ENCODE data around the gene MOB3A.
A peak's percentile ranks its signal among the peaks of the same experiment; 100 is the strongest.
"Not testable (repeated sequence)": the region's sequence is repeated elsewhere in the genome, so short reads cannot be mapped to it uniquely, and the experiment has no call there.

The MOB3A gene

DNA sequence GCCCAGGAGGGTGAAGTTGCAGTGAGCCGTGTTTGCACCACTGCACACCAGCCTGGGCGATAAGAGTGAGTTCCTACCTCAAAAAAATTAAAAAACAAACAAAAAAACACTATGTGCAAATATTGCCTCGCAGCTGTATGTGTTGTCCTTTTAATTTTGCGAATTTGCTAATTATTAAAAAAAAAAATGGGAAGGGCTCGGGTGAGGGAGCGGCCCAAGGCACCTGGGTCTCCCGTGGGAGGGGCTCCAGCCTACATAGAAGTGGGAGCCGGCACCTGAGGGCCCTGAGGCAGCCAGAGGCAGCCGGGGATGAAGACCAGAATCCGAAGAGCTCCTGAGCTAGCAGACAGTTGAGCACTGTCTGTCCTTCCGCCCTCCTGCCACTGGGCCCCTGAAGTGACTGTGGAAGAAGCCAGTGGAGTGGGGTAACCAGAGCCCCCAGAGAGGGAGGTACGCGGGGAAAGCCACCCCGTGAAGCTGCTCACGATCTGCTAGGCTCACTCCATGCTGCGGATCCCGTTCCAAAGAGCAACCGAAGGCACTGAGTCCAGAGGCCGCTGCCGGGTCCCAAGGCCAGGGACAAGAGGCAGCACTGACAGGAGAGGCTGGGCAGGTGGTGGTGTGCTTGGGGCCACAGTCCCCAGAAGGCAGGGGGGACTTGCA lies 7.0 kb upstream of the MOB3A start:
- no peak for DNase-seq

DNA sequence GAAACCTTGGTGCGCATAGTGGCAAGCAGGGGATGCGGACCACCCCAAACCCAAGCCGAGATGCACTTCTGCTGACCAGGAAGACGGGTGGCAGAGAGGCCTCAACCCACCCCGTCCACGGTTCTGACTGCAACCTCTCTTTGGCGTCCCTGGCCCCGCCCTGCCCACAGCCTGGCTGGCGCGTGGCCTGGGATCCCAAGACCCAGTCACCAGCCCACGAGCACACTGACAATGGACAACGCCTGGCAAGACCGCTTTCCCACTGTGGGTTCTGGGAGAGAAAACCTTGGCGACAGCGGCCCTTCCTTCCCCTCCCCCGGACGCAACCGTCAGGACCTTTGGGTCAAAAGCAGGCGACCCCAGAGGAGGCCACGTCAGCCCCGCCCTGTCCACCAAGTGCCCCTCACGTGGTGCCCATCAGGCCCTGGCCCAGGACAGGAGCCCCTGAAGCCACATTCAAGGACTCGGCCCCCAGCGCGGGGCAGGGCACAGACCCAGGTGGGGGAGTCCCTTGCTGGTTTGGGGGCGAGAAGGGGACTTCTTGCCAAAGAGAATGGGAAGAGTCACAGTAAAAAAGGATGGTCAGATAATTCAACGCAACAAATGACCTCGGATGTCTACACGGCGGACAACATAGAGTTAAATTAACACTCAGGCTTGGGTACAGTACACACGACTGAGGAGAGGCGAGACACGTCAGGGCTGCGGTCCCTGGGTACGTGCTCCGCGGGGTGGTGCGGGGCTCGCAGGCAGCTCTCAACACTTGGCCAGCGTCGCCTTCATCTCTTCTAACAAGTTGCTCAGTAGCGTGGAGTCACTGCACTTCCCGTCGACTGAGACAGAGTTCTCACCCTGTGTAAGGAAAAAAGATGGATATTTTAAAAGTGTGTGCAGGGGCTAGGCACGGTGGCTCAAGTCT lies 5.5 kb upstream of the MOB3A start:
- DNase-seq, result no peak

DNA sequence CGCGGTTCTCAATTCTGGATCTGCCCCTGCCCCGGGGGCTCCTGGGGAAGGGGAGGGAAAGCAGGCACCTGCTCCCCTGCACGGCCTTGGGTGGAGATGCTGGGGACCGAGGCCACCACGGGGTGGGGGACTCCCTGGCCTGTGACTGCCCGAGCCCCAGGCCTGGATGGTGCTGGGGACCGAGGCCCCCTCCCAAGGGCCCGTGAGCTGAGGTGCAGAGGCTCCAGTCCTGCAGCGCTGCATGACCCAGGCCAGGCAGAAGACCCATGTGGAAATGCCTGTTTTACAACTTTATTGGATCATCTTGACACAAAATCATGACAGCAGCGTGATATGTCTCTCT lies 4.6 kb upstream of the MOB3A start:
- DNase-seq, result no peak

DNA sequence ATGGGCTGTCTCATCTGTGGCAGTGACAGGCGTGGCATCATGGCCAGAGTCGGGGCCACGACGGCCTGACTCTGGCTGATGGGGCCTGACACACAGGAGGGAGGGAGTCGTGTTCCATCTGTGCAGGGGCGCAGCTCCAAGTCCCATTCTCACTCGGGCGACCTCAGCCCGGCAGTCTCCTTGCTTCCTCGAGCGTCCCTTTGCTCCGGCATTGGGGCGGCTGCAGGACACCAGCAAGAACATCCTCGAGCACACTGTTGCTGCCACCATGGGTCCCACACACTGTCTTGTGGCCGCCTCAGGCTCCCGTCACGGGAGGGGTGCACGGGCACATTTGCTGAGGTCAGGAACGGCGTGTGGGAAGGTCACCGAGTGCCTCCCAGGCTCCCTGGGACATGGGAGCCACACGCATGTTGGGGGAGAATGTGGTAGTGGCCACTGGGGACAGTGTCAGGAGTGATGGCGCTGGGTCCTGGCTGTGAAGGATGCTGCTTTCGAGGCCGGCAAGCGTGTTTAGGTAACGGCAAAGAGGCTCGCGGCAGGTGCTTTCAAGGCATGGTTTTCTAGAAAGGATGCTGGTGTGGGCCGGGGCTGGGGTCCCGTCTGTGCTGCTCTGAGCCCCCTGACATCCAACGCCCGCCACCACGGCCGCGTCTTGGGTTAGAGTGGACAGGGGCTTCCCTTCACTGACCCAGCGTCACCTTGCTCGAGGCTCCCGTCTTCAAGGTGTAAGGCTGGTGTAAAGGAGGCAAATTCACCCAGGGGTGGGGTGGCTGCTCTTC lies 4.0 kb upstream of the MOB3A start:
- no peak for DNase-seq

DNA sequence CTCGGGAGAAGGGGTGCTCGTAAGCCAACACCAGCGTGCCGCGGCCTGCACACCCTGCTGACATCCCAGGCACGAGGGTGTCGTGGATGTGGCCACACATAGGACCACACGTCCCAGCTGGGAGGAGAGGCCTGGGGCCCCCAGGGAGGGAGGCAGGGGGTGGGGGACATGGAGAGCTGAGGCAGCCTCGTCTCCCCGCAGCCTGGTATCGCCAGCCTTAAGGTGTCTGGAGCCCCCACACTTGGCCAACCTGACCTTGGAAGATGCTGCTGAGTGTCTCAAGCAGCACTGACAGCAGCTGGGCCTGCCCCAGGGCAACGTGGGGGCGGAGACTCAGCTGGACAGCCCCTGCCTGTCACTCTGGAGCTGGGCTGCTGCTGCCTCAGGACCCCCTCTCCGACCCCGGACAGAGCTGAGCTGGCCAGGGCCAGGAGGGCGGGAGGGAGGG lies 3.0 kb upstream of the MOB3A start:
- no peak for DNase-seq

DNA sequence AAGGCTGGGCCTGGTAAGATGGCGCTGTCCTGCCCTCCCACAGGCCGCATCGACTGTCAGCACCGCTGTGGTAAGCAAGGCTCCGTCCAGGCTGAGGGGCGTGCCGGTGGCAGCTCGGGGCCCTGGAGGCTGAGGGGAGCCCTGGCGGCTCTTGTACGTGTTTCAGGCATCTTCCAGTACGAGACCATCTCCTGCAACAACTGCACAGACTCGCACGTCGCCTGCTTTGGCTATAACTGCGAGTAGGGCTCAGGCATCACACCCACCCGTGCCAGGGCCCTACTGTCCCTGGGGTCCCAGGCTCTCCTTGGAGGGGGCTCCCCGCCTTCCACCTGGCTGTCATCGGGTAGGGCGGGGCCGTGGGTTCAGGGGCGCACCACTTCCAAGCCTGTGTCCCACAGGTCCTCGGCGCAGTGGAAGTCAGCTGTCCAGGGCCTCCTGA lies 1.8 kb upstream of the MOB3A start:
- no peak for DNase-seq

DNA sequence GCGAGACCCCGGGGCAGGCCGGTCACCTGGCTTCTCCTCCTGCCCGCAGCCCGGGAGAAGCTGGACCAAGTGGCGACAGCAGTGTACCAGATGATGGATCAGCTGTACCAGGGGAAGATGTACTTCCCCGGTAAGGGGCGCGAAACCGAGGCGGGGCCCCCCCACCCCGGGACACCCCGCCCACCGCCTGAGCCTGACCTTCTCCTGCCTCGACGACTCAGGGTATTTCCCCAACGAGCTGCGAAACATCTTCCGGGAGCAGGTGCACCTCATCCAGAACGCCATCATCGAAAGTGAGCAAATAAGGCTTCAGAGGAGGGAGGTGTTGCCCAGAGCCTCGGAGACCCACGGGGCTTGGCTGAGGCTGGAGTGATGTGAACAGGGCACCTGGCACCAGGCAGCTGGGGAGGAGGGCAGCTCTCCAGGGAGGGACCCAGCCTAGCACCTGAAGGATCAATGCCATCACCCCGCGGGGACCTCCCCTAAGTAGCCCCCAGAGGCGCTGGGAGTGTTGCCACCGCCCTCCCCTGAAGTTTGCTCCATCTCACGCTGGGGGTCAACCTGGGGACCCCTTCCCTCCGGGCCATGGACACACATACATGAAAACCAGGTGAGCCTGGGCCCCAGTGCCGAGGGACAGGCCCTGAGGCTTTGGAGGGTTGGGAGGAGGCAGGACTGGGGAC lies 1.2 kb upstream of the MOB3A start:
- no peak for DNase-seq

DNA sequence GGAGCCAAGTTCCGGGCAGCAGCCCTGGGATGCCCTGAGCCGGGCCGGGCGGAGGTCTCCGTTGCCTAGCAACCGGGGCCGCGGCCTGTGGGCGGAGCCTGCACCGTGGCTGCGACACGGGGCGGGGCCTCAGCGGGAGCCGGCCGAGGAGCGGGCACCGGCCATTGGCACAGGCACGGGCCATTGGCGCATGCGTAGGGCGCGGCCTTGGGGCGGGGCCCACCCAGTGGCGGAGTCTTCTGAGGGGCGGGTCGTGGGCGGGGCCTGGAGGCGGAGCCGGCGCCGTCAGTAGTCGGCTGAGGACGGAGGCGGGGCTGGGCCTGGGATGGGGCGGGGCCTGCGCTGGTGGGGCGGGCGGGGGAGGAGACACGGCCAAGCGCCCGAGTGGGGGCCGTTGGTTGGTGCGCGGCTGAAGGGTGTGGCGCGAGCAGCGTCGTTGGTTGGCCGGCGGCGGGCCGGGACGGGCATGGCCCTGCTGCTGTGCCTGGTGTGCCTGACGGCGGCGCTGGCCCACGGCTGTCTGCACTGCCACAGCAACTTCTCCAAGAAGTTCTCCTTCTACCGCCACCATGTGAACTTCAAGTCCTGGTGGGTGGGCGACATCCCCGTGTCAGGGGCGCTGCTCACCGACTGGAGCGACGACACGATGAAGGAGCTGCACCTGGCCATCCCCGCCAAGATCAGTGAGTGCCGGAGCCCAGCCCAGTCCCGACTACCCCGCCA lies 515 bp upstream of the MOB3A start, which contains the start of gene IZUMO4:
TSS of gene IZUMO4 (plus strand) at position 436 of the 723 bp plus-strand sequence. CDS start at position 467, 31 bp downstream.
- DNase-seq, result peak; percentile 93

DNA sequence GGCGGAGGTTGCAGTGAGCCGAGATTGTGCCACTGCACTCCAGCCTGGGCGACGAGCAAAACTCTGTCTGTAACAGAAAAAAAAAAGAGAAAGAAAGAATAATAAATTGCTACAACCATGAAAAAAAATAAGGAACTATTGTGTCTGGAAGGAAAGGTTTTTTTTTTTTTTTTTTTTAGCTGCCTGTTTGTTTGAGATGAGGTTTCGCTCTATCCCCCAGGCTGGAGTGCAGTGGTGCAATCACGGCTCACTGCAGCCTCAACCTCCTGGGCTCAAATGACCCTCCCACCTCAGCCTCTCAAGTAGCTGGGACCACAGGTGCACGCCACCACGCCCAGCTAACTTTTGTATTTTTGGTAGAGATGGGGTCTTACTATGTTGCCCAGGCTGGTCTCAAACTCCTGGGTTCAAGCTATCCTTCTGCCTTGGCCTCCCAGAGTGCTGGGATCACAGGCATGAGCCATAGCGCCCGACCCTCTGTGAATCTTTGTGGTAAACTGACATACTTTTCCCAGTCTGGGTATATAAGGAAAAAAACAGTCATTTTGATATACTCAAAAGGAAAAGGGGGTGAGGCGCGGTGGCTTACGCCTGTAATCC lies 4.1 kb downstream of the MOB3A start:
- DNase-seq, result not testable (repeated sequence)

DNA sequence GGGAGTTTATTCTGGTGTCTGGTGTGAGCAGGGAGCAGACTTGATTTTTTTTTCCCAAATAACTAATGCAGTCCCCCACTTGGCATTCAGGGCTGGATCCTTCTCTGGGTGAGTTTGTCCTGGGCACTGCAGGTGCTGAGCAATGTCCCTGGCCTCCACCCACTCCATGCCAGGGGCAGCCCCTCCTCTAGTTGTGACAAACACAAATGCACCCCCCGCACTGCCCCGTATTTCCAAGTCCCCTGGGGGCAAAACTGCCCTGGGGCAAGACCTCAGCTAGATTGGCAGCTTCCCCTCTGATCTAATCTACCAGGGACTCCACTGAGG lies 6.4 kb downstream of the MOB3A start:
- DNase-seq, result no peak

DNA sequence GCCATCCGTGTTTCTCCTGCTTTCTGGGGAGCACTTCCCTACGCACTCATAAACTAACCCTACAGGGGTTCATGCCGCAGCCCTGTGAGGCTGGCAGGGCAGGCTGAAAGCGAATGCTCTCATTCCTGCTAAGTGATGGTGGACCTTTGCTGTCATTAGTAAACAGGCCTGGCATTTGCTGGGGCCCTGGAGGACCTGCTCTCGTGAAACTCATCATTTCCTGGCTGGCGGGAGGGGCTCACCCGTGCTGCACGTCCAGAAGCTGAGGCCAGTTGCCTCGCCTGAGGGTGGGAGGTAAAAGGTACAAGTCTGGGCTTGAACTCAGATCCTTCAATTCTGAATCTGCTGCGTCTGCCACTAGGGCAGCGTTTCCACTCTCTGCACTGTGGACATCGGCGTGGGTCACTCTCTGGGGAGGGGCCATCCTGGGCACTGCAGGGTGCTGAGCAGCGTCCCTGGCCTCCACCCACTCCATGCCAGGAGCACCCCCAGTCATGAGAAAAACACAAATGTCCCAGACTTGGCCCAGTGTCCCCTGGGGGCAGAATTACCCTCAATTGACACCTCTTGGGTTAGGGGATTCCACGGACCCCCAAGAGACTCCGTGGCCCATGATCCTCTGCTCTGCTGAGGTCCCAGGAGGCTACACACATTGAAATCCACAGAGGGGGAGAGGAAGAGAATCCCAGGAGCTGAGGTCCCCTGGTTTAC lies 7.0 kb downstream of the MOB3A start:
- no peak for DNase-seq

DNA sequence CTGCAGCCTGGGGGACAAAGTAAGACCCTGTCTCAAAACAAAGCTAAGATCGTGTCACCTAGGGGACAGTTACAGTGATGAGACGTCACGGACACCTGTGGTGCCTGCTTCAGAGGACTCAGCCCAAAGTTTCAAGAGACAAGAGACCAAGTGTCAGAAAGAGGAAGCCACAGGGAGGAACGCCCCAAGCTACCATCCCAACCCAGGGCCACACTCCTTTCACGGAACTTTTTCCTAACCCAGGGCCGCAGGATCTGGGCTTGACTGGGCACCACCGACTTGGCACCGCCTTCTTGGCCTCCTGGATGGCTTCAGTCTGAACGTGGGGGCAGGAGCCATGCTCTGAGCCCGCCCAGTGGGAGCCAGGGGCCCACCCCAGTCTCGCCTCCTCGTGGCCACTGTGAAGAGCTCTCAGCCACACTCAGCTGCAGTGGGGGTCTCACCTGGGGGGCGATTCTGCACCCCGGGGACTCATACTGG lies 8.5 kb downstream of the MOB3A start:
- no peak for DNase-seq

DNA sequence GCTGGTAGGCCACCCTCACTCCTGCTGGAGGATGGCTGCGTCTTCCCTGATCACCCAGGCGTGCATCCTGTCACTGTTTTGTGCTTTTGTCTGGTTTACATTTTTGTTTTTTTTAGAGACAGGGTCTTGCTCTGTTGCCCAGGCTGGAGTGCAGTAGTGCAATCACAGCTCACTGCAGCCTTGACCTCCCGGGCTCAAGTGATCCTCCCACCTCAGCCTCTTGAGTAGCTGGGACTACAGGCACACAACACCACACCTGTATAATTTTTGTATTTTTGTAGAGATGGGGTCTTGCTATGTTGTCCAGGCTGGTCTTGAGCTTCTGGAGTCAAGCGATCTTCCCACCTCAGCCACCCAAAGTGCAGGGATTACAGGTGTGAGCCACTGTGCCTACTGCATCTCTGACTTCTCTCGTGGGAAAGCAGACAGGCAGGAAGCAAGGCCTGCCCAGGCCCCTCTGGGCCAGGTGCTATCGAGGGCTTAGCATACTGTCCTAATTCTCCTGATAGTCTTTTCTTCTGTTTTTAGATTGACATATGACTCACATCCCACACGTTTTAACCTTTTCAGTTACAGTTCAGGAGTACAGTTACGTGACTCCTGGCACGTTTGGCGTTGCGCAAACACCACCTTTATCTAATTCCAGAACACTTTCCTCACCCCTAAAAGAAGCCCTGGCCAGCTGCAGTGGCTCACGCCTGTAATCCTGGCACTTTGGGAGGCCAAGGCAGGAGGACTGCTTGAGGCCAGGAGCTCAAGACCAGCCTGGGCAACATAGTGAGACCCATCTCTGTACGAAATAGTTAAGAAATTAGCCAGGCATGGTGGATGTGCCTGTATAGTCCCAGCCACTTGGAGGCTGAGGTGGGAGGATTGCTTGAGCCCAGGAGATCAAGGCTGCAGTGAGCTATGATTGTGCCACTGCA lies 9.2 kb downstream of the MOB3A start:
- DNase-seq, result not testable (repeated sequence)

DNA sequence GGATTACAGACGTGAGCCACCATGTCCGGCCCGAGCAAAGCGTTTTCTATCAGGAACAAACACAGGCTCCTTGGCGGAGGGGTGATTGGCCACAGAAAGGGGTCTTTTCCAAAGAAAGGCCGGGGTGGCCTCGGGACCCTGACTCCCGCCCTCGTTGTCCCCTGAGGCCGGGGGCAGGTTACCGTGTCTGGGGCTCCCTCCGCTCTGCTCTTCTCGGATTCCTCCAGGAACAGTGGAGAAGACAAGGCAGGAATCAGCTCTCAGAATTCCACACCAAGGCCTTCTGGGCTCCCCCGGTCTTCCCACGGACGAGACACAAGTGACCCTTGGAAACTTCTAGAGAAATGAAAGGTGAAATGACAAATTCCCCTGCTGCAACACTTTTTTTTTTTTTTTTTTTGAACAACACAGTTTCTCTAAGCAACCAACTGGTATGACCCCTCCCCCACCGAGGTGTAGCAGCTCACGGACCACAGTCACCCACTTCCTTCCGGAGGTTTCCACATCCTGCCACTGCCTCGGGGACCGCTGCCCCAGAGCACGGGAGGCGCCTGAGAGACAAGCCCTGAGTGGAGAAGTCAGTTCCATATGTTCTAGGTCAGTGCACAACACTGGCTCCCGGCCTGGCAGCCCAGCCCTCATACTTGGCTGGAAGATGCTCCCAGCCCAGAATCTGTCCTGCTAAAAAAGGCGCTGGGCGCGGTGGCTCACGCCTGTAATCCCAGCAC lies 11.0 kb downstream of the MOB3A start:
- no peak for DNase-seq

DNA sequence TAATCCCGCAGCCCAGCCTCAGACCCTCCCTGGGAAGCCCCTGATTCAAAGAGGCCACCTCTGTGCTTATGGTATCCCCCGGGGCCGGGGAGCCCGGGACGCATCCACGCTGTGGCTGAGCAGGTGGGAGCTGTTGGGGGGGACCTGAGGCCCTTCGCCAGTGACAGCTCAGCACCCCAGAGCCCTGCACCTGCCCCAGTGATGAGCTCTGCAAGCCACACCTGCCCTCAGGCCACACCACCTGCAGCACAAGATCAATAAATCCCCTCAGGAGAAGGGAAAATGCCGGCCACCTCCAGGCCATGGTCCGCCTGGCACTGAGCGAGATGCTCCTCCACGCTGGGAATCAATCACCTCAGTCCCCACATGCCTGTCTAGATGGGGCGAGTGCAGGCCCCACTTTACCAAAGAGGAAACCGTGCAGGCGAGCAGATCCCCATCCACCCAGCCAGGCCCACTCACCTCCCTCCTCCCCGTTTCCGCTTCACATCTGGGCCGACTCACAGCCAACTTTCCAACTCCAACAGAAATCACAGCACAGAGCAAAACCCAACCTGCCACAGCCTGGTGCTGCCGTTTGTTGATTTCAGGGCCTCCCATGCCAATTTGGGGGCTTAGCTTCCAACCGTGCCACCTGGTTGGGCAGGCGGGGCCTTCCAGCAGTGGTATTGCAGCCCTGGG lies 12.8 kb downstream of the MOB3A start:
- no peak for DNase-seq

DNA sequence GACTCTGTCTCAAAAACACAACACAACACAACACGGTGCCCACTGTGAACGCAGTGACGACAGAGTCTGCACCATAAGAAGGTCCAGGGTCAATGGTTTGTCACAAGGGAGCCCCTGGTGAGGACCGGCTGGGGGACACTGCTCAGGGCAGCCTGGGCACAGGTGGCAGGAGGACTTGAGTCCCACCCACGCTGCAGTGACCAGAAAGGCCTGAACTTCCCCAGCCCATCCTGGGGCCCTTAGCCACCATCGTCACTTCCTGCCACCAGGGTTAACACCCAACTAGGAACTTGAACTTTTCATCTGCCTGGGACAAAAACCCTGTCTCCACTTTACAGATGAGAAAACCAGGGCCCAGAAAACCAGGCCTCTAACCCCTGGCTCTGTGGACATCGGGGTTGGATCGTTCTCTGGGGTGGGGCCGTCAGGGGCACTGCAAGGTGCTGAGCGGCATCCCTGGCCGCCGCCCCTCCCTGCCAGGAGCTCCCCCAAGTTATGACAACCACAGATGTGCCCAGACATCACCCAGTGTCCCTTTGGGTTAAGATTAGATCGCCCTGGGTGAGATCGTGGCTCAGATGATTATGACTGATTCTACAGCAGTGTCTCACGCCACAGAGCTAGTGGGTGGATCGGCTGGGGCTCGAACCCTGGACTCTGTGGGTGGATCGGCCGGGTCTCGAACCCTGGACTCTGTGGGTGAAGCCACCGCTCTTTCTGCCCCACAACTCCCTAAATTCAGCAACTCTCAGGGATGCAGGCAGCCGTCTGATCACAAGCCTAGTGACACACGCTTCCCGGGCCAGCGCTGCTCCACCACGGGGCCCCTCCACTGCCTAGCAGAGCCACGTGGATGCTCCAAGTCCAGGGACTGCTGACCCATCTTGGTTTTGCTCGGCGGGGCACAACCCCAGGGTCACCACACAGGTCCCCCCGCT lies 14.0 kb downstream of the MOB3A start:
- no peak for DNase-seq

DNA sequence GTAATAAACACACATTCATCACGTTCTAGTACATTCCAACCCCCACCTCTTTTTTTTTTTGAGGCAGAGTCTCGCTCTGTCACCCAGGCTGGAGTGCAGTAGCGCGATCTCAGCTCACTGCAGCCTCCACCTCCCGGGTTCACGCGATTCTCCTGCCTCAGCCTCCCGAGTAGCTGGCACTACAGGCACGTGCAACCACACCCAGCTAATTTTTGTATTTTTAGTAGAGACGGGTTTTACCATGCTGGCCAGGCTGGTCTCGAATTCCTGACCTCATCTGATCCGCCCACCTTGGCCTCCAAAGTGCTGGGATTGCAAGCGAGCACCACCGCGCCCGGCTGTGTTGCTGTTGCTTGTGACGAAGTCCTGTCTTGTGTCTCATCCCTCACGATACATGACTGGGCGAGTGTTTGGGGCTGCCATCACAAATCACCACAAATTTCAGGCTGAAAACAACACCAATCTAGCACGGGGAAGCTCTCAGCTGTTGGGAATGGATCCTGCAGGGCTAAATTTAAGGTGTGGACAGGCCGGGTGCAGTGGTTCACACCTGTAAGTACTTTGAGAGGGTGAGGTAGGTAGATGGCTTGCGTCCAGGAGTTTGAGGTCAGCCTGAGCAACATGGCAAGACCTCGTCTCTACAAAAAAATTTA lies 15.7 kb downstream of the MOB3A start:
- no peak for DNase-seq

Data from NCI-H2171 (cell line).